Tibial nerve (tissue), 3 donors: ENCODE results near the gene MERTK.

Source experiments
- CTCF ChIP-seq, 5 experiments: fragments of 200-600 bp in 3 of 5; fragments of 450-650 bp in 2 of 5; sonication (generic) in 3 of 5; IDR thresholded peaks; one replicate each; pipeline ENCODE4 v1.5.1; 2016 to 2019; ENCODE audit warnings: antibody characterized with exemption in 5 of 5, mild to moderate bottlenecking in 3 of 5, moderate library complexity in 2 of 5
- POLR2A ChIP-seq, 2 donors: fragments of 450-650 bp; IDR thresholded peaks; one replicate each; pipeline ENCODE4 v1.6.1; 2017; ENCODE audit warnings: antibody characterized with exemption in 2 of 2, mild to moderate bottlenecking in 2 of 2, moderate library complexity in 2 of 2

DNA sequence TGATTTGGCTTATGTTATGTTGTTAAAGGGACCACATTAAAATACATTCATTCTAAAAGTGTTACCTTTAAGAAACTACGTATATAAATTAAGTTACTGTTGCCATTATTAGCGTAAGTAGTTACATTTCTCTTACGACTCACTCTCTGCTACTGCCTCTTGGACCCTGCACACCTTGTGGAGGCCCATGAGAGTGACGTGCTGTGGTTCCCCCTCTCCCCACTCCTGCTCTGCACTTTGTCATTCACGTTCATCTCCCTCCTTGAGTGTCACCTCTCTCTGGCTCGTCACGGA is 830 bp upstream of the MERTK start:
- TF ChIP-seq POLR2A (IDR thresholded peaks at IDR 0.05) (no peak), CTCF (IDR thresholded peaks at IDR 0.05) (no peak)
